Gastrocnemius medialis (tissue), 4 donors: ENCODE measurements around the gene TMEM175. TPM values are rescaled to one million over a fixed set of nuclear protein-coding genes. Genes with fewer than 3 reads are reported as not detected.

Experiments used
- ATAC-seq, 2 donors: fragments of 150-250 bp; one replicate each; pipeline ENCODE4 v1.9.1; 2016
- DNase-seq, 2 donors: peaks; one replicate each; pipeline ENCODE4 v3.0.0-alpha.2; 2019
- H3K27ac ChIP-seq, 4 donors: fragments of 200-600 bp; sonication (generic); 1 replicate in 1 of 4; 2 replicates in 3 of 4; pipeline ENCODE4 v1.5.1; 2016 to 2018; ENCODE audit warnings: mild to moderate bottlenecking in 2 of 4, moderate library complexity in 1 of 4
- H3K27me3 ChIP-seq, 3 donors: fragments of 200-600 bp; sonication (generic) in 2 of 3; 1 replicate in 1 of 3; 2 replicates in 2 of 3; pipeline versions ENCODE4 v1.5.1 to v1.6.0; 2016 to 2019; ENCODE audit warnings: mild to moderate bottlenecking in 1 of 3, moderate library complexity in 1 of 3
- H3K36me3 ChIP-seq, 2 donors: fragments of 200-600 bp; sonication (generic) in 1 of 2; one replicate each; pipeline ENCODE4 v1.5.1; 2017 to 2018
- H3K4me1 ChIP-seq, 2 donors: fragments of 200-600 bp; sonication (generic) in 1 of 2; one replicate each; pipeline ENCODE4 v1.5.1; 2016 to 2017; ENCODE audit warnings: mild to moderate bottlenecking in 2 of 2
- H3K4me3 ChIP-seq, 4 donors: fragments of 200-600 bp; sonication (generic) in 3 of 4; 1 replicate in 1 of 4; 2 replicates in 3 of 4; pipeline ENCODE4 v1.5.1; 2016 to 2019; ENCODE audit warnings: mild to moderate bottlenecking in 2 of 4
- H3K9me3 ChIP-seq, 3 donors: fragments of 200-600 bp; sonication (generic) in 2 of 3; 1 replicate in 1 of 3; 2 replicates in 2 of 3; pipeline ENCODE4 v1.5.1; 2016 to 2019
- CTCF ChIP-seq, 5 experiments: fragments of 450-650 bp in 3 of 5; fragments of 200-600 bp in 2 of 5; sonication (generic) in 2 of 5; IDR thresholded peaks in 4 of 5; conservative IDR thresholded peaks in 1 of 5; 1 replicate in 4 of 5; 2 replicates in 1 of 5; pipeline ENCODE4 v1.5.1; 2016 to 2019; ENCODE audit warnings: antibody characterized with exemption in 5 of 5, mild to moderate bottlenecking in 3 of 5, moderate library complexity in 3 of 5
- POLR2A ChIP-seq, 2 donors: fragments of 450-650 bp; IDR thresholded peaks; one replicate each; pipeline ENCODE4 v1.6.1; 2017; ENCODE audit warnings: antibody characterized with exemption in 2 of 2, mild to moderate bottlenecking in 2 of 2, moderate library complexity in 2 of 2
- in situ Hi-C, 4 donors: fragments of 200-750 bp; cut with MboI; loops; one replicate each; pipeline versions ENCODE4 v1.15.0 to v1.8.0; 2017; ENCODE audit warnings: low sequenced_read_pairs in 4 of 4
- intact Hi-C: fragments of 100-400 bp; cut with DNase I; formaldehyde crosslinking; loops from one replicate; pipeline ENCODE4 v1.15.1; 2023; ENCODE audit warnings: low total_unique reads
- total RNA-seq, 4 donors: library from RNA; depleted of rRNA; stranded (reverse); fragments of >200 nt; gene quantifications; one replicate each; pipeline versions ENCODE4 v1.1.0 to v1.2.3, GENCODE V29; 2016

The TMEM175 gene
- total RNA-seq, 4 donors from 2014 or later = 15.3 to 29.6 (median 20.8) TPM

- TF ChIP-seq CTCF (IDR thresholded peaks at IDR 0.05 in 4 of 5, conservative IDR thresholded peaks at IDR 0.05 in 1 of 5) = no peak
- TF ChIP-seq POLR2A (IDR thresholded peaks at IDR 0.05) = no peak
- ATAC-seq (no peak), DNase-seq (no peak)
- peaks cover 14 to 22% of the 10 kb centered on the region in 2 donors for H3K4me1 ChIP-seq
- H3K36me3 ChIP-seq = peaks cover 0 to 11% of the 10 kb centered on the region in 2 donors
- no peak overlapping the region for H3K4me3 ChIP-seq
- in situ Hi-C loops = no loop called here
- H3K9me3 ChIP-seq = no peaks in the 10 kb centered on the region
- no peak overlapping the region for H3K27ac ChIP-seq
- no peaks in the 10 kb centered on the region for H3K27me3 ChIP-seq
- intact Hi-C loops = loop anchor here (5.0 kb wide), 1 partner anchor 57 kb away; the partner anchor contains the start of genes GAK and TMEM175
These were observed 56.8 kb downstream of the TMEM175 start for GRCh38 chr4:988726-989721.

GRCh38 chr4:989722-990471 is 57.6 kb downstream of the TMEM175 start:
- intact Hi-C loops (loop anchor here (5.0 kb wide), 1 partner anchor 58 kb away; the partner anchor contains the start of genes GAK and TMEM175), in situ Hi-C loops (no loop called here)
- DNase-seq = no peak

GRCh38 chr4:990746-991367 is 58.6 kb downstream of the TMEM175 start:
- Histone ChIP-seq H3K27ac (no peak overlapping the region), H3K36me3 (peaks cover 0 to 11% of the 10 kb centered on the region in 2 donors), H3K27me3 (peaks cover 0 to under 1% (median 0%) of the 10 kb centered on the region in 3 donors), H3K9me3 (no peaks in the 10 kb centered on the region), H3K4me3 (no peak overlapping the region), H3K4me1 (peaks cover 7 to 16% of the 10 kb centered on the region in 2 donors)
- in situ Hi-C loops = no loop called here
- no peak for ATAC-seq
- intact Hi-C loops = no loop called here
- TF ChIP-seq POLR2A (IDR thresholded peaks at IDR 0.05) (no peak), CTCF (IDR thresholded peaks at IDR 0.05 in 4 of 5, conservative IDR thresholded peaks at IDR 0.05 in 1 of 5) (no peak)
- DNase-seq = no peak

More at GRCh38 chr4:989722-990471, 57.6 kb downstream of the TMEM175 start:
- no peak for TF ChIP-seq POLR2A (IDR thresholded peaks at IDR 0.05)
- no peak for TF ChIP-seq CTCF (IDR thresholded peaks at IDR 0.05 in 4 of 5, conservative IDR thresholded peaks at IDR 0.05 in 1 of 5)
- H3K4me3 ChIP-seq = no peak overlapping the region
- no peak overlapping the region for H3K27ac ChIP-seq
- H3K36me3 ChIP-seq = peaks cover 0 to 11% of the 10 kb centered on the region in 2 donors
- no peaks in the 10 kb centered on the region for H3K9me3 ChIP-seq
- peaks cover 12 to 22% of the 10 kb centered on the region in 2 donors for H3K4me1 ChIP-seq
- no peak for ATAC-seq
- no peaks in the 10 kb centered on the region for H3K27me3 ChIP-seq

- intact Hi-C loops = no loop called here
- H3K9me3 ChIP-seq = no peaks in the 10 kb centered on the region
- no peak for TF ChIP-seq POLR2A (IDR thresholded peaks at IDR 0.05)
- TF ChIP-seq CTCF (IDR thresholded peaks at IDR 0.05 in 4 of 5, conservative IDR thresholded peaks at IDR 0.05 in 1 of 5) = no peak
- peaks cover 0 to 11% of the 10 kb centered on the region in 2 donors for H3K36me3 ChIP-seq
- DNase-seq (no peak), ATAC-seq (no peak)
- in situ Hi-C loops = no loop called here
- H3K27me3 ChIP-seq = peaks cover 7% of the 10 kb centered on the region in 3 donors
- H3K4me3 ChIP-seq = no peak overlapping the region
- H3K27ac ChIP-seq = no peak overlapping the region
- peaks cover 0 to 9% of the 10 kb centered on the region in 2 donors for H3K4me1 ChIP-seq
These were observed 59.4 kb downstream of the TMEM175 start for GRCh38 chr4:991451-992296.
